Measurements from ENCODE around the gene CDH24. TPM values are rescaled to one million over a fixed set of nuclear protein-coding genes. Genes with fewer than 3 reads are reported as not detected.

CDH24 gene
- polyA plus RNA-seq, 1 donor from 2014 or later, result 31.7 TPM

DNA sequence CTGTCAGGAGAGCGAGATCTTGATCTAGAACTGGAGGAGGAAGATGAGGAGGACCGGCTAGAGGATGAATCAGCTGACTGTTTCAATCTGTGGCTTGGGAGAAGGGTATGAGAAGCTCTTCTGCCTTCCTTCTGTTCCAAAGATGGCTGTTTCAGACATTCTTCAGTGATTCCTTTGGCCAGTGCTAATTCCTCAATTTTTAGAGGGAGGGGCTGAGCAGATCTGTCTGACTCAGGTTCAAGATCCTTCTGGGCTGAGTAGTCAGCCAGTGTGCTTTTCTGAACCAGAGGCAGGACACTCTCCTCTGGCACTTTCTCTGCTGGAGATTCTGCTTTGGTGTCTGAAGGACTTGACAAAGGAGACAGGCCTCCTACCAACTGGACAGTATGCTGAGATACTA lies 22.4 kb upstream of the CDH24 start:
- Histone ChIP-seq H3K79me2 (replicated peaks; ENCODE audit: insufficient read depth, low read length) (no peaks in the 10 kb centered on the region), H3K9me3 (ENCODE audit: low read length) (no peaks in the 10 kb centered on the region), H3K9me2 (ENCODE audit: insufficient read depth, low read length) (no peaks in the 10 kb centered on the region), H4K20me1 (ENCODE audit: insufficient read depth) (no peaks in the 10 kb centered on the region), H2AFZ (ENCODE audit: low read depth, low read length) (no peak overlapping the region), H3F3A (ENCODE audit: insufficient read depth, low read length, poor library complexity, severe bottlenecking) (no peaks in the 10 kb centered on the region), H3K4me3 (ENCODE audit: low read length) (no peak overlapping the region), H3K27me3 (ENCODE audit: insufficient read depth, low read depth, low read length) (no peaks in the 10 kb centered on the region), H3K36me3 (ENCODE audit: insufficient read depth, low read length) (peaks cover 19% of the 10 kb centered on the region), H3K4me2 (ENCODE audit: low read length) (no peak overlapping the region), H3K9ac (ENCODE audit: low read length) (no peak overlapping the region), H3K27ac (ENCODE audit: low read length) (no peak overlapping the region)
- TF ChIP-seq SMC3 (conservative IDR thresholded peaks at IDR 0.05; ENCODE audit: poor library complexity), result no peak
- no peak for TF ChIP-seq EP300 (conservative IDR thresholded peaks at IDR 0.05; ENCODE audit: poor library complexity, severe bottlenecking)
- no peak for TF ChIP-seq EZH2 (IDR thresholded peaks at IDR 0.05; ENCODE audit: borderline replicate concordance, insufficient read depth, low read length, poor library complexity, severe bottlenecking)
- TF ChIP-seq MXI1 (conservative IDR thresholded peaks at IDR 0.05; ENCODE audit: poor library complexity, severe bottlenecking), result no peak
- TF ChIP-seq, protein P1, sequence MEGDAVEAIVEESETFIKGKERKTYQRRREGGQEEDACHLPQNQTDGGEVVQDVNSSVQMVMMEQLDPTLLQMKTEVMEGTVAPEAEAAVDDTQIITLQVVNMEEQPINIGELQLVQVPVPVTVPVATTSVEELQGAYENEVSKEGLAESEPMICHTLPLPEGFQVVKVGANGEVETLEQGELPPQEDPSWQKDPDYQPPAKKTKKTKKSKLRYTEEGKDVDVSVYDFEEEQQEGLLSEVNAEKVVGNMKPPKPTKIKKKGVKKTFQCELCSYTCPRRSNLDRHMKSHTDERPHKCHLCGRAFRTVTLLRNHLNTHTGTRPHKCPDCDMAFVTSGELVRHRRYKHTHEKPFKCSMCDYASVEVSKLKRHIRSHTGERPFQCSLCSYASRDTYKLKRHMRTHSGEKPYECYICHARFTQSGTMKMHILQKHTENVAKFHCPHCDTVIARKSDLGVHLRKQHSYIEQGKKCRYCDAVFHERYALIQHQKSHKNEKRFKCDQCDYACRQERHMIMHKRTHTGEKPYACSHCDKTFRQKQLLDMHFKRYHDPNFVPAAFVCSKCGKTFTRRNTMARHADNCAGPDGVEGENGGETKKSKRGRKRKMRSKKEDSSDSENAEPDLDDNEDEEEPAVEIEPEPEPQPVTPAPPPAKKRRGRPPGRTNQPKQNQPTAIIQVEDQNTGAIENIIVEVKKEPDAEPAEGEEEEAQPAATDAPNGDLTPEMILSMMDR (IDR thresholded peaks at IDR 0.05; ENCODE audit: poor library complexity, severe bottlenecking), result no peak
- TF ChIP-seq POLR2AphosphoS5 (IDR thresholded peaks at IDR 0.05), result no peak
- no peak for TF ChIP-seq RAD21 (conservative IDR thresholded peaks at IDR 0.05)
- TF ChIP-seq, protein P2, sequence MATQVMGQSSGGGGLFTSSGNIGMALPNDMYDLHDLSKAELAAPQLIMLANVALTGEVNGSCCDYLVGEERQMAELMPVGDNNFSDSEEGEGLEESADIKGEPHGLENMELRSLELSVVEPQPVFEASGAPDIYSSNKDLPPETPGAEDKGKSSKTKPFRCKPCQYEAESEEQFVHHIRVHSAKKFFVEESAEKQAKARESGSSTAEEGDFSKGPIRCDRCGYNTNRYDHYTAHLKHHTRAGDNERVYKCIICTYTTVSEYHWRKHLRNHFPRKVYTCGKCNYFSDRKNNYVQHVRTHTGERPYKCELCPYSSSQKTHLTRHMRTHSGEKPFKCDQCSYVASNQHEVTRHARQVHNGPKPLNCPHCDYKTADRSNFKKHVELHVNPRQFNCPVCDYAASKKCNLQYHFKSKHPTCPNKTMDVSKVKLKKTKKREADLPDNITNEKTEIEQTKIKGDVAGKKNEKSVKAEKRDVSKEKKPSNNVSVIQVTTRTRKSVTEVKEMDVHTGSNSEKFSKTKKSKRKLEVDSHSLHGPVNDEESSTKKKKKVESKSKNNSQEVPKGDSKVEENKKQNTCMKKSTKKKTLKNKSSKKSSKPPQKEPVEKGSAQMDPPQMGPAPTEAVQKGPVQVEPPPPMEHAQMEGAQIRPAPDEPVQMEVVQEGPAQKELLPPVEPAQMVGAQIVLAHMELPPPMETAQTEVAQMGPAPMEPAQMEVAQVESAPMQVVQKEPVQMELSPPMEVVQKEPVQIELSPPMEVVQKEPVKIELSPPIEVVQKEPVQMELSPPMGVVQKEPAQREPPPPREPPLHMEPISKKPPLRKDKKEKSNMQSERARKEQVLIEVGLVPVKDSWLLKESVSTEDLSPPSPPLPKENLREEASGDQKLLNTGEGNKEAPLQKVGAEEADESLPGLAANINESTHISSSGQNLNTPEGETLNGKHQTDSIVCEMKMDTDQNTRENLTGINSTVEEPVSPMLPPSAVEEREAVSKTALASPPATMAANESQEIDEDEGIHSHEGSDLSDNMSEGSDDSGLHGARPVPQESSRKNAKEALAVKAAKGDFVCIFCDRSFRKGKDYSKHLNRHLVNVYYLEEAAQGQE (IDR thresholded peaks at IDR 0.05; ENCODE audit: borderline replicate concordance), result no peak
- TF ChIP-seq TAF1 (IDR thresholded peaks at IDR 0.05; ENCODE audit: low read depth), result no peak

DNA sequence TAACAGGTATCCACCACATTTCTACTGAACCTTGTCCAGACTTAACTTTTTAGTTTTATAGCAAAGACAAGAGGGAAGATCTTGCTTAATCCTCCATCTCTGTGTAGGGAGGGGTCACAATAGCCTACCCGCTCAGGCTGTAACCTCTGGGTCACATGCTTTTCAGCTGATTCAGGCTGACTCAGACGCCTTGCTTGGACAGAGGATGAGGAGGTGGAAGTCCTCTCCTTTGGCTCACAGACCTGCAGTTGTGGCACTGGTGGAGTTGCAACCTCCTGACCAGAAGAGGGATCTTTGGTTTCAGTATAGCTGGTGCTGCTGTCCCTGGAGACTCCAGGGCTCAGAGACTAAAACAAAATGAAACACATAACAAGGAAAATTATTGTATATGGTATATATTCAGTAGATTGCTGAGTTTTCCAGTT lies 21.4 kb upstream of the CDH24 start:
- no peak for TF ChIP-seq POLR2AphosphoS5 (IDR thresholded peaks at IDR 0.05)
- no peak for TF ChIP-seq TAF1 (IDR thresholded peaks at IDR 0.05; ENCODE audit: low read depth)
- no peak for TF ChIP-seq RAD21 (conservative IDR thresholded peaks at IDR 0.05)
- no peak for TF ChIP-seq SMC3 (conservative IDR thresholded peaks at IDR 0.05; ENCODE audit: poor library complexity)
- TF ChIP-seq, protein P1 (IDR thresholded peaks at IDR 0.05; ENCODE audit: poor library complexity, severe bottlenecking), result no peak
- no peak for TF ChIP-seq EP300 (conservative IDR thresholded peaks at IDR 0.05; ENCODE audit: poor library complexity, severe bottlenecking)
- TF ChIP-seq, protein P2 (IDR thresholded peaks at IDR 0.05; ENCODE audit: borderline replicate concordance), result no peak
- no peak for TF ChIP-seq EZH2 (IDR thresholded peaks at IDR 0.05; ENCODE audit: borderline replicate concordance, insufficient read depth, low read length, poor library complexity, severe bottlenecking)
- TF ChIP-seq MXI1 (conservative IDR thresholded peaks at IDR 0.05; ENCODE audit: poor library complexity, severe bottlenecking), result no peak
- H2AFZ ChIP-seq (ENCODE audit: low read depth, low read length), result no peak overlapping the region
- H3F3A ChIP-seq (ENCODE audit: insufficient read depth, low read length, poor library complexity, severe bottlenecking), result no peaks in the 10 kb centered on the region
- H3K9ac ChIP-seq (ENCODE audit: low read length), result no peak overlapping the region
- H3K36me3 ChIP-seq (ENCODE audit: insufficient read depth, low read length), result peaks cover 19% of the 10 kb centered on the region
- no peaks in the 10 kb centered on the region for H3K79me2 ChIP-seq (replicated peaks; ENCODE audit: insufficient read depth, low read length)
- no peak overlapping the region for H3K4me2 ChIP-seq (ENCODE audit: low read length)
- no peaks in the 10 kb centered on the region for H3K27me3 ChIP-seq (ENCODE audit: insufficient read depth, low read depth, low read length)
- H4K20me1 ChIP-seq (ENCODE audit: insufficient read depth), result no peaks in the 10 kb centered on the region
- no peak overlapping the region for H3K27ac ChIP-seq (ENCODE audit: low read length)
- H3K9me3 ChIP-seq (ENCODE audit: low read length), result no peaks in the 10 kb centered on the region
- H3K4me3 ChIP-seq (ENCODE audit: low read length), result no peak overlapping the region
- no peaks in the 10 kb centered on the region for H3K9me2 ChIP-seq (ENCODE audit: insufficient read depth, low read length)
